ENCODE measurements around the gene XCL2. TPM values are rescaled to one million over a fixed set of nuclear protein-coding genes. Genes with fewer than 3 reads are reported as not detected.

Gene XCL2
- total RNA-seq, 1 experiment from 2014 or later, result not detected

DNA sequence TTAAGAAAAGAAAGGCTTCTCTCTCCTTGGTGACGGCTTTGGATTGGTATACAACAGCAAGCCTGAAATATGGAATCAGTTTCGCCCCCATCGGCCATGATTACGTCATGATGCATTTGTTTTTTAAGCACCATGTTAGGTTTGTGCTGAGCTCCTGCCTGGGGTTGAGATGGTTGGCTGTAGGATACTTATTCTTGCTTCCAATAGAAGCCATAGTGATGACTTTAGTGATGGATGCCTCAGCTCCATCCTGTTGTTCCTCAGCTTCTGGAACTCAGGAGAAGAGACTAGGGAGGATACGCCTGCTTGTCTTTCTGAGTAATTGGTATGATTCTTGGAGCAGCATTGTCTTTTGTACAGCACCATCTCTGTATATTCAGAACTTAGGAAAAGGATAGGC is 47.3 kb upstream of the XCL2 start:
- no TSS peak for BruUV-seq (replicated peaks)
- TF ChIP-seq ZNF274 (IDR thresholded peaks at IDR 0.05; ENCODE audit: low read depth, low read length), result no peak

DNA sequence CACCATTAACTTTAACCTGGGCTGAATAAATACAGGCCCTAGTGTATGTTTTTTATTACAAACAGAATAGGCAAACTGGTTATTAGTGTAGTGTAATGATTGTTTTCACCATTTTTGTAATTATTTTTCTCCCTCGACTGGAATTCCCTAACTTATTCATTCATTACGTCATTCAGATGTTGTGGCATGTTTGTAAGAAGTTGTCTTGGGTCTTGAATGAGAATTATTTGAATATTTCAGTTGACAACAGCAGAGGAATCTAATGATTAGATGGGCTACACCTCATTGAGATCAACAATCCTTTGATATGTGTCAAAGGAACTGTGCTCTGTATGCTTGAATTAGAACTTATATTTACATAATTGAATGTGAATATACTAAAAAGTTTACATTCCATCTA is 45.4 kb upstream of the XCL2 start:
- intact Hi-C loops (cut with micrococcal nuclease), result no loop called here
- no TSS peak for BruUV-seq (replicated peaks)
- no peak for ATAC-seq

More for the DNA sequence above, 47.3 kb upstream of the XCL2 start:
- ChIA-PET POLR2A (no interaction called here), CTCF (interaction anchor here (1.0 kb wide), 1 partner anchor 12 kb away, joined by 3 read pairs; no protein-coding TSS in a partner anchor), RAD21 (ENCODE audit: low non-redundant PET in 1 of 2, low total read pairs in 2 of 2, uncharacterized antibody in 2 of 2, unreplicated experiment in 2 of 2) (no interaction called here)
- no peaks in the 10 kb centered on the region for H3K9me3 ChIP-seq (ENCODE audit: control insufficient read depth in 1 of 2, insufficient read depth in 1 of 2, low read depth in 1 of 2, low read length in 2 of 2)
- no peaks in the 10 kb centered on the region for H3K9me2 ChIP-seq (ENCODE audit: insufficient read depth)
- no peaks in the 10 kb centered on the region for H3K79me2 ChIP-seq (ENCODE audit: insufficient read depth, low read length)
- intact Hi-C loops (cut with micrococcal nuclease), result no loop called here
- no peaks in the 10 kb centered on the region for H3K36me3 ChIP-seq (ENCODE audit: control insufficient read depth in 1 of 2, insufficient read depth in 2 of 2, low read length in 2 of 2)
- ATAC-seq, result no peak
- no peak overlapping the region for H3K4me2 ChIP-seq (ENCODE audit: low read length)
- H3K4me1 ChIP-seq (ENCODE audit: control insufficient read depth in 1 of 2, insufficient read depth in 2 of 2, low read length in 2 of 2), result no peaks in the 10 kb centered on the region
- DNase-seq (ENCODE audit: low read depth, low spot score), result no peak
- H3K4me3 ChIP-seq (replicated peaks in 1 of 2; ENCODE audit: low read depth in 1 of 2, low read length in 2 of 2), result no peak overlapping the region
- H4K20me1 ChIP-seq (ENCODE audit: insufficient read depth), result no peaks in the 10 kb centered on the region
- no peak overlapping the region for H2AFZ ChIP-seq (ENCODE audit: low read depth, low read length, poor library complexity, severe bottlenecking)
- no peak overlapping the region for H3K27ac ChIP-seq (ENCODE audit: low read depth, low read length)
- no peak overlapping the region for H3K9ac ChIP-seq (ENCODE audit: low read length)
- no peaks in the 10 kb centered on the region for H3K27me3 ChIP-seq (ENCODE audit: insufficient read depth, low read length)

More for the DNA sequence above, 45.4 kb upstream of the XCL2 start:
- Histone ChIP-seq H3K27me3 (ENCODE audit: insufficient read depth, low read length) (no peaks in the 10 kb centered on the region), H3K27ac (ENCODE audit: low read depth, low read length) (no peak overlapping the region), H3K4me2 (ENCODE audit: low read length) (no peak overlapping the region), H3K9me2 (ENCODE audit: insufficient read depth) (no peaks in the 10 kb centered on the region), H3K9me3 (ENCODE audit: control insufficient read depth in 1 of 2, insufficient read depth in 1 of 2, low read depth in 1 of 2, low read length in 2 of 2) (no peaks in the 10 kb centered on the region), H3K4me3 (replicated peaks in 1 of 2; ENCODE audit: low read depth in 1 of 2, low read length in 2 of 2) (no peak overlapping the region), H3K36me3 (ENCODE audit: control insufficient read depth in 1 of 2, insufficient read depth in 2 of 2, low read length in 2 of 2) (no peaks in the 10 kb centered on the region), H3K4me1 (ENCODE audit: control insufficient read depth in 1 of 2, insufficient read depth in 2 of 2, low read length in 2 of 2) (peaks cover 0 to 10% of the 10 kb centered on the region in 2 experiments; a peak in 1 of 4 replicates), H3K79me2 (ENCODE audit: insufficient read depth, low read length) (no peaks in the 10 kb centered on the region), H4K20me1 (ENCODE audit: insufficient read depth) (no peaks in the 10 kb centered on the region), H3K9ac (ENCODE audit: low read length) (no peak overlapping the region), H2AFZ (ENCODE audit: low read depth, low read length, poor library complexity, severe bottlenecking) (no peak overlapping the region)
- ChIA-PET RAD21 (ENCODE audit: low non-redundant PET in 1 of 2, low total read pairs in 2 of 2, uncharacterized antibody in 2 of 2, unreplicated experiment in 2 of 2) (no interaction called here), CTCF (interaction anchor here (1.5 kb wide), 1 partner anchor 14 kb away, joined by 3 read pairs; no protein-coding TSS in a partner anchor), POLR2A (no interaction called here)
- TF ChIP-seq EZH2phosphoT487 (IDR thresholded peaks at IDR 0.05; ENCODE audit: borderline replicate concordance) (no peak), RAD21 (IDR thresholded peaks at IDR 0.05; ENCODE audit: low read depth) (no peak), SRF (IDR thresholded peaks at IDR 0.05; ENCODE audit: low read depth) (no peak), POLR2AphosphoS5 (IDR thresholded peaks at IDR 0.05; ENCODE audit: low read depth, low read length) (no peak), YY1 (IDR thresholded peaks at IDR 0.05; ENCODE audit: extremely low read depth, insufficient replicate concordance, low read depth, low read length) (no peak), POLR2A (IDR thresholded peaks at IDR 0.05; ENCODE audit: borderline replicate concordance, extremely low read depth, insufficient read depth, insufficient read length) (no peak), JUND (IDR thresholded peaks at IDR 0.05) (no peak), EZH2 (IDR thresholded peaks at IDR 0.05) (no peak), ZFX (IDR thresholded peaks at IDR 0.05) (no peak)
- TF ChIP-seq, protein P1, sequence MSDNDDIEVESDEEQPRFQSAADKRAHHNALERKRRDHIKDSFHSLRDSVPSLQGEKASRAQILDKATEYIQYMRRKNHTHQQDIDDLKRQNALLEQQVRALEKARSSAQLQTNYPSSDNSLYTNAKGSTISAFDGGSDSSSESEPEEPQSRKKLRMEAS (IDR thresholded peaks at IDR 0.05), result no peak
- TF ChIP-seq, protein P2, sequence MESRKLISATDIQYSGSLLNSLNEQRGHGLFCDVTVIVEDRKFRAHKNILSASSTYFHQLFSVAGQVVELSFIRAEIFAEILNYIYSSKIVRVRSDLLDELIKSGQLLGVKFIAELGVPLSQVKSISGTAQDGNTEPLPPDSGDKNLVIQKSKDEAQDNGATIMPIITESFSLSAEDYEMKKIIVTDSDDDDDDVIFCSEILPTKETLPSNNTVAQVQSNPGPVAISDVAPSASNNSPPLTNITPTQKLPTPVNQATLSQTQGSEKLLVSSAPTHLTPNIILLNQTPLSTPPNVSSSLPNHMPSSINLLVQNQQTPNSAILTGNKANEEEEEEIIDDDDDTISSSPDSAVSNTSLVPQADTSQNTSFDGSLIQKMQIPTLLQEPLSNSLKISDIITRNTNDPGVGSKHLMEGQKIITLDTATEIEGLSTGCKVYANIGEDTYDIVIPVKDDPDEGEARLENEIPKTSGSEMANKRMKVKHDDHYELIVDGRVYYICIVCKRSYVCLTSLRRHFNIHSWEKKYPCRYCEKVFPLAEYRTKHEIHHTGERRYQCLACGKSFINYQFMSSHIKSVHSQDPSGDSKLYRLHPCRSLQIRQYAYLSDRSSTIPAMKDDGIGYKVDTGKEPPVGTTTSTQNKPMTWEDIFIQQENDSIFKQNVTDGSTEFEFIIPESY (IDR thresholded peaks at IDR 0.05; ENCODE audit: extremely low read depth, insufficient replicate concordance, low read length), result no peak
- TF ChIP-seq, protein P3, sequence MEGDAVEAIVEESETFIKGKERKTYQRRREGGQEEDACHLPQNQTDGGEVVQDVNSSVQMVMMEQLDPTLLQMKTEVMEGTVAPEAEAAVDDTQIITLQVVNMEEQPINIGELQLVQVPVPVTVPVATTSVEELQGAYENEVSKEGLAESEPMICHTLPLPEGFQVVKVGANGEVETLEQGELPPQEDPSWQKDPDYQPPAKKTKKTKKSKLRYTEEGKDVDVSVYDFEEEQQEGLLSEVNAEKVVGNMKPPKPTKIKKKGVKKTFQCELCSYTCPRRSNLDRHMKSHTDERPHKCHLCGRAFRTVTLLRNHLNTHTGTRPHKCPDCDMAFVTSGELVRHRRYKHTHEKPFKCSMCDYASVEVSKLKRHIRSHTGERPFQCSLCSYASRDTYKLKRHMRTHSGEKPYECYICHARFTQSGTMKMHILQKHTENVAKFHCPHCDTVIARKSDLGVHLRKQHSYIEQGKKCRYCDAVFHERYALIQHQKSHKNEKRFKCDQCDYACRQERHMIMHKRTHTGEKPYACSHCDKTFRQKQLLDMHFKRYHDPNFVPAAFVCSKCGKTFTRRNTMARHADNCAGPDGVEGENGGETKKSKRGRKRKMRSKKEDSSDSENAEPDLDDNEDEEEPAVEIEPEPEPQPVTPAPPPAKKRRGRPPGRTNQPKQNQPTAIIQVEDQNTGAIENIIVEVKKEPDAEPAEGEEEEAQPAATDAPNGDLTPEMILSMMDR (IDR thresholded peaks at IDR 0.05 in 2 of 3, conservative IDR thresholded peaks at IDR 0.05 in 1 of 3; ENCODE audit: borderline replicate concordance in 1 of 3, insufficient read depth in 1 of 3, low read depth in 2 of 3, low read length in 2 of 3), result no peak
- TF ChIP-seq, protein P4, sequence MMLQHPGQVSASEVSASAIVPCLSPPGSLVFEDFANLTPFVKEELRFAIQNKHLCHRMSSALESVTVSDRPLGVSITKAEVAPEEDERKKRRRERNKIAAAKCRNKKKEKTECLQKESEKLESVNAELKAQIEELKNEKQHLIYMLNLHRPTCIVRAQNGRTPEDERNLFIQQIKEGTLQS (IDR thresholded peaks at IDR 0.05), result no peak
- DNase-seq (ENCODE audit: low read depth, low spot score), result no peak

Measured in HCT116 (cell line).